K562 (cell line): ENCODE data around the gene TRAF5. TPM values are rescaled to one million over a fixed set of nuclear protein-coding genes. Genes with fewer than 3 reads are reported as not detected.
A peak's percentile ranks its signal among the peaks of the same experiment; 100 is the strongest.

Experiments
- ATAC-seq: fragments of 200-7000 bp; cut with Tn5 transposase; 3 replicates; pipeline ENCODE4 v1.9.1; 2020; ENCODE audit warnings: moderate library complexity
- BruUV-seq: library from RNA; stranded (reverse); fragments of 400-500 nt; replicated peaks from 2 replicates; lab custom pipeline; 2021; lab: Mats Ljungman, UMichigan
- CTCF ChIA-PET: fragments of 300-600 bp; formaldehyde crosslinking; extraction: SDS; loops from one replicate; lab custom pipeline; 2021; ENCODE audit warnings: low intra/inter-chr PET ratio; lab: Yijun Ruan, JAX
- POLR2A ChIA-PET: fragments of 300-600, 350-650 bp; sonication (Branson Sonifier 250); formaldehyde crosslinking; extraction: SDS; loops from one replicate; lab custom pipeline; 2021; ENCODE audit warnings: antibody characterized with exemption, inconsistent platforms; lab: Yijun Ruan, JAX
- DNase-seq, 4 experiments: peaks; one replicate each; pipeline versions ENCODE4 v3.0.0 to v3.0.0-alpha.2; 2011 to 2018; ENCODE audit warnings: low spot score in 3 of 4, mixed read lengths in 3 of 4; ENCODE audit errors: extremely low read depth in 1 of 4
- FAIRE-seq: peaks from 2 replicates; lab custom pipeline; 2011; peaks lifted over from hg19 to GRCh38; lab: Jason Lieb, UNC
- H2AFZ ChIP-seq: 2 replicates; pipeline ENCODE4 v1.6.0; 2011; ENCODE audit warnings: low read depth, low read length, control low read depth, inconsistent platforms
- H3K27ac ChIP-seq: fragments of 200-600 bp; 3 replicates; pipeline ENCODE4 v1.8.0; 2011; ENCODE audit warnings: low read depth, mild to moderate bottlenecking, control low read depth, inconsistent platforms, low read length, moderate library complexity, mixed read lengths; ENCODE audit errors: extremely low read depth
- H3K27me3 ChIP-seq, 2 experiments: fragments of 300-600 bp in 1 of 2; 2 replicates in 1 of 2; 3 replicates in 1 of 2; pipeline versions ENCODE4 v1.6.0 to v1.8.0; 2011; ENCODE audit warnings: inconsistent platforms in 2 of 2, low read length in 2 of 2, mild to moderate bottlenecking in 1 of 2, mixed read lengths in 1 of 2, moderate library complexity in 1 of 2; ENCODE audit not compliant: control insufficient read depth in 2 of 2, insufficient read depth in 2 of 2
- H3K36me3 ChIP-seq: fragments of 300-600 bp; 3 replicates; pipeline ENCODE4 v1.8.0; 2011; ENCODE audit warnings: mild to moderate bottlenecking, low read length, inconsistent platforms; ENCODE audit not compliant: control insufficient read depth, insufficient read depth
- H3K4me1 ChIP-seq, 2 experiments: fragments of 200-600 bp in 1 of 2; replicated peaks in 1 of 2; 2 replicates in 1 of 2; 3 replicates in 1 of 2; pipeline versions ENCODE4 v1.5.1 to v1.8.0; 2011; ENCODE audit warnings: inconsistent platforms in 2 of 2, low read length in 2 of 2, mild to moderate bottlenecking in 1 of 2, mixed read lengths in 1 of 2, moderate library complexity in 1 of 2; ENCODE audit not compliant: control insufficient read depth in 2 of 2, insufficient read depth in 2 of 2
- H3K4me2 ChIP-seq: 2 replicates; pipeline ENCODE4 v1.6.1; 2011; ENCODE audit warnings: low read length, control low read depth, inconsistent platforms, mixed read lengths; ENCODE audit not compliant: insufficient read depth
- H3K4me3 ChIP-seq: fragments of 200-600 bp; sonication (generic), shearing (Covaris generic); 2 replicates; pipeline ENCODE4 v1.5.1; 2016; ENCODE audit warnings: control low read depth, inconsistent platforms
- H3K79me2 ChIP-seq: fragments of 200-600 bp; 3 replicates; pipeline ENCODE4 v1.8.0; 2011; ENCODE audit warnings: low read length, inconsistent platforms; ENCODE audit not compliant: control insufficient read depth, insufficient read depth
- H3K9ac ChIP-seq, 2 experiments: 2 replicates each; pipeline versions ENCODE4 v1.6.0 to v1.6.1; 2011; ENCODE audit warnings: low read depth in 2 of 2, low read length in 2 of 2, control low read depth in 1 of 2, inconsistent platforms in 1 of 2, mild to moderate bottlenecking in 1 of 2, mixed read lengths in 1 of 2; ENCODE audit not compliant: insufficient read depth in 1 of 2
- H3K9me1 ChIP-seq: one replicate; pipeline ENCODE4 v1.6.0; 2011; ENCODE audit warnings: inconsistent platforms, mild to moderate bottlenecking, low read length, moderate library complexity; ENCODE audit not compliant: control insufficient read depth, insufficient read depth
- H3K9me3 ChIP-seq: replicated peaks from 2 replicates; pipeline ENCODE4 v1.5.1; 2011; ENCODE audit warnings: low read depth, low read length, inconsistent platforms; ENCODE audit not compliant: control insufficient read depth, insufficient read depth
- H4K20me1 ChIP-seq: replicated peaks from 2 replicates; pipeline ENCODE4 v1.6.1; 2011; ENCODE audit warnings: low read length, inconsistent platforms, mixed read lengths; ENCODE audit not compliant: control insufficient read depth, insufficient read depth
- CTCF ChIP-seq, 3 experiments: IDR thresholded peaks in 2 of 3; conservative IDR thresholded peaks in 1 of 3; 2 replicates each; pipeline ENCODE4 v1.5.1; 2011 to 2012; ENCODE audit warnings: low read length in 3 of 3, mild to moderate bottlenecking in 3 of 3, control low read depth in 2 of 3, improper control_type of control experiment in 1 of 3, inconsistent platforms in 1 of 3, low read depth in 1 of 3, mixed read lengths in 1 of 3, moderate library complexity in 1 of 3; ENCODE audit not compliant: insufficient read depth in 2 of 3
- DIDO1 ChIP-seq: fragments of 450-650 bp; IDR thresholded peaks from 2 replicates; pipeline ENCODE4 v1.6.1; 2016; ENCODE audit warnings: low read depth, missing biosample characterization, missing genetic modification characterization
- EP400 ChIP-seq: fragments of 450-650 bp; IDR thresholded peaks from 2 replicates; pipeline ENCODE4 v1.6.1; 2017; ENCODE audit warnings: antibody characterized with exemption, mild to moderate bottlenecking, moderate library complexity
- FOS ChIP-seq: IDR thresholded peaks from 3 replicates; pipeline ENCODE4 v1.6.1; 2011; ENCODE audit not compliant: insufficient read length; ENCODE audit errors: extremely low read depth
- KLF16 ChIP-seq: IDR thresholded peaks from 2 replicates; pipeline ENCODE4 v1.6.1; 2016; ENCODE audit warnings: antibody characterized with exemption
- MCM7 ChIP-seq, 2 experiments: fragments of 450-650 bp; IDR thresholded peaks; 2 replicates each; pipeline ENCODE4 v1.6.1; 2016 to 2018
- MLX ChIP-seq, 2 experiments: fragments of 450-650 bp in 1 of 2; sonication (generic) in 1 of 2; formaldehyde crosslinking; conservative IDR thresholded peaks; 2 replicates each; pipeline versions ENCODE4 v1.4.0 to v1.8.1; 2020 to 2022; ENCODE audit warnings: mild to moderate bottlenecking in 1 of 2, missing genetic modification reagents in 1 of 2
- PHB ChIP-seq: fragments of 250-450 bp; sonication (Bioruptor Pico); IDR thresholded peaks from 2 replicates; pipeline ENCODE4 v1.5.0; 2021
- SAP30 ChIP-seq: fragments of 200-600 bp; sonication (generic); IDR thresholded peaks from 2 replicates; pipeline ENCODE4 v1.6.1; 2012; ENCODE audit warnings: borderline replicate concordance, low read depth, mild to moderate bottlenecking, moderate library complexity, low read length, control low read depth, inconsistent platforms; ENCODE audit not compliant: insufficient read depth, poor library complexity, severe bottlenecking
- SIN3A ChIP-seq, 2 experiments: fragments of 150-350 bp in 1 of 2; IDR thresholded peaks; 2 replicates each; pipeline ENCODE4 v1.6.1; 2011 to 2016; ENCODE audit warnings: borderline replicate concordance in 2 of 2, low read depth in 2 of 2, low read length in 2 of 2, mild to moderate bottlenecking in 2 of 2, moderate library complexity in 2 of 2; ENCODE audit not compliant: control insufficient read depth in 1 of 2
- SNRNP70 ChIP-seq: fragments of 200-400 bp; formaldehyde crosslinking; optimal IDR thresholded peaks from 2 replicates; pipeline ENCODE3; 2017; ENCODE audit warnings: low read depth, low read length
- SREBF1 ChIP-seq: fragments of 150-350 bp; IDR thresholded peaks from 2 replicates; pipeline ENCODE4 v1.6.1; 2014; ENCODE audit warnings: antibody characterized with exemption, low read depth, low read length, borderline replicate concordance
- TCF3 ChIP-seq: sonication (generic); formaldehyde crosslinking; IDR thresholded peaks from 2 replicates; pipeline ENCODE4 v1.4.0; 2020; ENCODE audit warnings: mild to moderate bottlenecking, missing genetic modification reagents
- ZNF584 ChIP-seq: fragments of 200-800 bp; sonication (Bioruptor generic); IDR thresholded peaks from 2 replicates; pipeline ENCODE4 v1.6.1; 2016; ENCODE audit warnings: low read depth, mild to moderate bottlenecking, missing genetic modification characterization, missing compliant biosample characterization
- WGBS: fragments of 100-300 bp; shearing (Covaris generic); methylation state at CpG from one replicate; pipeline ENCODE4 v1.1.6; 2016; ENCODE audit warnings: low coverage, mixed read lengths; ENCODE audit not compliant: insufficient coverage; ENCODE audit errors: missing lambda C conversion rate; 5-methylcytosine and 5-hydroxymethylcytosine counted together
- in situ Hi-C: fragments of 300-500 bp; cut with MboI; formaldehyde crosslinking; loops from 4 replicates; pipeline ENCODE4 v1.15.0; 2018; ENCODE audit warnings: inconsistent platforms, mixed read lengths
- intact Hi-C: fragments of 100-400 bp; cut with micrococcal nuclease; formaldehyde crosslinking; loops from 2 replicates; pipeline ENCODE4 v1.14.2; 2022
- polyA plus RNA-seq, 8 experiments: library from polyadenylated mRNA; depleted of rRNA in 4 of 8; stranded (reverse) in 5 of 8; unstranded in 3 of 8; fragments of >200 nt; fragmentation: Nextera tagmentation in 2 of 8; fragmentation: Illumina TruSeq in 1 of 8; extraction: Ambion mirVana in 2 of 8; extraction: Trizol in 1 of 8; gene quantifications; 2 replicates each; pipeline versions ENCODE4 v1.2.1 to v1.2.3, GENCODE V29; 2011 to 2014; ENCODE audit warnings: inconsistent platforms in 1 of 8, missing spikeins in 1 of 8
- total RNA-seq, 7 experiments: library from RNA; depleted of rRNA in 6 of 7; stranded (reverse); fragments of >200 nt in 6 of 7; fragmentation: Illumina TruSeq in 2 of 7; extraction: Trizol in 2 of 7; gene quantifications; 2 replicates each; pipeline versions ENCODE4 v1.2.1 to v1.2.3, GENCODE V29; 2011 to 2021; ENCODE audit warnings: low replicate concordance in 1 of 7
- TF ChIP-seq, protein P1 (sequence below): sonication (generic); formaldehyde crosslinking; IDR thresholded peaks from 2 replicates; pipeline ENCODE4 v1.5.0; 2020; ENCODE audit warnings: missing genetic modification reagents
- TF ChIP-seq, protein P2 (sequence below): fragments of 250-450 bp; sonication (Bioruptor Pico); IDR thresholded peaks from 2 replicates; pipeline ENCODE4 v1.4.0; 2020; ENCODE audit warnings: borderline replicate concordance

Gene TRAF5
- total and polyA plus RNA-seq, 9 of the 15 experiments (the other 6 are each of a cell fraction or from before 2014, with no cell fraction given): 2.0 to 9.3 (median 5.3) TPM

GRCh38 chr1:211279340-211279739 is 47.3 kb upstream of the TRAF5 start (continued):
- TF ChIP-seq, protein P1, sequence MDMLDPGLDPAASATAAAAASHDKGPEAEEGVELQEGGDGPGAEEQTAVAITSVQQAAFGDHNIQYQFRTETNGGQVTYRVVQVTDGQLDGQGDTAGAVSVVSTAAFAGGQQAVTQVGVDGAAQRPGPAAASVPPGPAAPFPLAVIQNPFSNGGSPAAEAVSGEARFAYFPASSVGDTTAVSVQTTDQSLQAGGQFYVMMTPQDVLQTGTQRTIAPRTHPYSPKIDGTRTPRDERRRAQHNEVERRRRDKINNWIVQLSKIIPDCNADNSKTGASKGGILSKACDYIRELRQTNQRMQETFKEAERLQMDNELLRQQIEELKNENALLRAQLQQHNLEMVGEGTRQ (CRISPR knock-in tag): no peak
- TF ChIP-seq FOS (no peak), ZNF584 (CRISPR knock-in tag) (no peak)

- Histone ChIP-seq H2AFZ (no peak overlapping the region), H3K9ac (no peak overlapping the region), H3K9me1 (no peaks in the 10 kb centered on the region), H3K27ac (peak overlapping the region; percentile 17; the same call in 1 of the 3 replicates), H3K4me2 (no peak overlapping the region), H3K79me2 (0 out of 3 replicates have a peak, but pooled peaks cover 3% of the 10 kb centered on the region), H3K9me3 (no peaks in the 10 kb centered on the region), H4K20me1 (no peaks in the 10 kb centered on the region), H3K4me1 (peaks cover 0 to 4% of the 10 kb centered on the region in 2 experiments; a peak in 1 of 5 replicates), H3K27me3 (no peaks in the 10 kb centered on the region), H3K4me3 (no peak overlapping the region), H3K36me3 (peaks cover 72% of the 10 kb centered on the region)
- intact Hi-C loops (no loop called here), in situ Hi-C loops (no loop called here)
- ChIA-PET CTCF (no interaction called here), POLR2A (interaction anchor here (1.1 to 1.8 kb wide), 2 partner anchors 14 to 23 kb away, joined by 4 to 8 read pairs; no protein-coding TSS in a partner anchor)
- FAIRE-seq: no peak
- 91% methylated on average over 2 of the region's 4 CpGs for WGBS
- no TSS peak for BruUV-seq
- no peak for ATAC-seq
- DNase-seq: no peak
- TF ChIP-seq MCM7 (IDR thresholded peaks at IDR 0.05) (no peak), CTCF (IDR thresholded peaks at IDR 0.05 in 2 of 3, conservative IDR thresholded peaks at IDR 0.05 in 1 of 3; ENCODE audit: insufficient read depth in 2 of 3, low read depth in 1 of 3, low read length in 3 of 3) (no peak), PHB (no peak), EP400 (no peak), SNRNP70 (no peak), SREBF1 (no peak), MLX (CRISPR knock-in tag; conservative IDR thresholded peaks at IDR 0.05) (no peak), DIDO1 (tag) (no peak), SIN3A (IDR thresholded peaks at IDR 0.05; ENCODE audit: borderline replicate concordance in 2 of 2, control insufficient read depth in 1 of 2, low read depth in 2 of 2, low read length in 2 of 2) (no peak), SAP30 (no peak), KLF16 (no peak), TCF3 (CRISPR knock-in tag) (no peak)
- TF ChIP-seq, protein P2, sequence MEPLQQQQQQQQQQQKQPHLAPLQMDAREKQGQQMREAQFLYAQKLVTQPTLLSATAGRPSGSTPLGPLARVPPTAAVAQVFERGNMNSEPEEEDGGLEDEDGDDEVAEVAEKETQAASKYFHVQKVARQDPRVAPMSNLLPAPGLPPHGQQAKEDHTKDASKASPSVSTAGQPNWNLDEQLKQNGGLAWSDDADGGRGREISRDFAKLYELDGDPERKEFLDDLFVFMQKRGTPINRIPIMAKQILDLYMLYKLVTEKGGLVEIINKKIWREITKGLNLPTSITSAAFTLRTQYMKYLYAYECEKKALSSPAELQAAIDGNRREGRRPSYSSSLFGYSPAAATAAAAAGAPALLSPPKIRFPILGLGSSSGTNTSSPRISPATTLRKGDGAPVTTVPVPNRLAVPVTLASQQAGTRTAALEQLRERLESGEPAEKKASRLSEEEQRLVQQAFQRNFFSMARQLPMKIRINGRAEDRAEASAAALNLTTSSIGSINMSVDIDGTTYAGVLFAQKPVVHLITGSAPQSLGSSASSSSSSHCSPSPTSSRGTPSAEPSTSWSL (CRISPR knock-in tag): no peak
Measured at GRCh38 chr1:211280910-211281309, 45.7 kb upstream of the TRAF5 start.
